ENCODE data around the gene OCA2.

The OCA2 gene

GRCh38 chr15:28075573-28075972 lies 23.5 kb downstream of the OCA2 start:
- no peak for DNase-seq

- no peak for DNase-seq
These were observed 30.2 kb downstream of the OCA2 start for GRCh38 chr15:28068930-28069329.

- no peak for DNase-seq
These were observed 32.9 kb downstream of the OCA2 start for GRCh38 chr15:28066231-28066630.

- no peak for DNase-seq
These were observed 39.1 kb downstream of the OCA2 start for GRCh38 chr15:28060005-28060404.

- no peak for DNase-seq
These were observed 41.0 kb downstream of the OCA2 start for GRCh38 chr15:28058082-28058481.

- DNase-seq: no peak
These were observed 47.0 kb downstream of the OCA2 start for GRCh38 chr15:28051955-28052633.

GRCh38 chr15:28049581-28049980 lies 49.5 kb downstream of the OCA2 start:
- no peak for DNase-seq

GRCh38 chr15:28047277-28047676 lies 51.8 kb downstream of the OCA2 start:
- no peak for DNase-seq

GRCh38 chr15:28044121-28044672 lies 54.9 kb downstream of the OCA2 start:
- no peak for DNase-seq

- no peak for DNase-seq
These were observed 55.4 kb downstream of the OCA2 start for GRCh38 chr15:28043691-28044091.

- DNase-seq: no peak
These were observed 61.0 kb downstream of the OCA2 start for GRCh38 chr15:28037969-28038590.

- DNase-seq: no peak
These were observed 65.7 kb downstream of the OCA2 start for GRCh38 chr15:28033443-28033842.

GRCh38 chr15:28030801-28031200 lies 68.3 kb downstream of the OCA2 start:
- no peak for DNase-seq

GRCh38 chr15:28027714-28028076 lies 71.4 kb downstream of the OCA2 start:
- no peak for DNase-seq

GRCh38 chr15:28026764-28027713 lies 72.1 kb downstream of the OCA2 start:
- no peak for DNase-seq

- no peak for DNase-seq
These were observed 72.9 kb downstream of the OCA2 start for GRCh38 chr15:28026221-28026620.

GRCh38 chr15:28025413-28025812 lies 73.7 kb downstream of the OCA2 start:
- DNase-seq: no peak

GRCh38 chr15:28024889-28025250 lies 74.2 kb downstream of the OCA2 start:
- no peak for DNase-seq

- DNase-seq: no peak
These were observed 74.9 kb downstream of the OCA2 start for GRCh38 chr15:28023933-28024888.

- no peak for DNase-seq
These were observed 75.7 kb downstream of the OCA2 start for GRCh38 chr15:28023422-28023821.

GRCh38 chr15:28022961-28023360 lies 76.2 kb downstream of the OCA2 start:
- no peak for DNase-seq

- DNase-seq: no peak
These were observed 76.9 kb downstream of the OCA2 start for GRCh38 chr15:28022181-28022580.

Data from NCI-H2107 (cell line).